ENCODE data around the gene DYNC1H1.

The DYNC1H1 gene

DNA sequence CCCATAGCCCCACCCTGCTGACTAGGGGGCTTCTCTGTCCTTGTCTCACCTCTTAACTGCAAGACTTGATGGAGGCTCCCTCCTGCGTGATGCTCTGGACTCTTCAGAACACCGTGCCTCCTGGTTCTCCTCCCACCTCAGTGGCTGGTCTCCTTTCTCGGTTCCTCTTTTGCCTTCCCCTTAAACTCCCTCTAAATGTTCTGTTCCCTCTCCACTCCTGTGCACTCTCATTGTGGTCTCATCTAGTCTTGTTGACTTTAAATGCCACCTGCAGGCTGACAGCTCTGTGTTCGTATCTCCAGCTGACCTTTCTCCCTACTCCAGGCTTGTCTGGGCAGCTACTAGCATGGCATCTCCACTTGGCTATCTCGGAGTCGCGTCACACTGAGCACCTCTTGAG lies 28.3 kb downstream of the DYNC1H1 start:
- DNase-seq (ENCODE audit: low read depth in 2 of 2), result no peak

DNA sequence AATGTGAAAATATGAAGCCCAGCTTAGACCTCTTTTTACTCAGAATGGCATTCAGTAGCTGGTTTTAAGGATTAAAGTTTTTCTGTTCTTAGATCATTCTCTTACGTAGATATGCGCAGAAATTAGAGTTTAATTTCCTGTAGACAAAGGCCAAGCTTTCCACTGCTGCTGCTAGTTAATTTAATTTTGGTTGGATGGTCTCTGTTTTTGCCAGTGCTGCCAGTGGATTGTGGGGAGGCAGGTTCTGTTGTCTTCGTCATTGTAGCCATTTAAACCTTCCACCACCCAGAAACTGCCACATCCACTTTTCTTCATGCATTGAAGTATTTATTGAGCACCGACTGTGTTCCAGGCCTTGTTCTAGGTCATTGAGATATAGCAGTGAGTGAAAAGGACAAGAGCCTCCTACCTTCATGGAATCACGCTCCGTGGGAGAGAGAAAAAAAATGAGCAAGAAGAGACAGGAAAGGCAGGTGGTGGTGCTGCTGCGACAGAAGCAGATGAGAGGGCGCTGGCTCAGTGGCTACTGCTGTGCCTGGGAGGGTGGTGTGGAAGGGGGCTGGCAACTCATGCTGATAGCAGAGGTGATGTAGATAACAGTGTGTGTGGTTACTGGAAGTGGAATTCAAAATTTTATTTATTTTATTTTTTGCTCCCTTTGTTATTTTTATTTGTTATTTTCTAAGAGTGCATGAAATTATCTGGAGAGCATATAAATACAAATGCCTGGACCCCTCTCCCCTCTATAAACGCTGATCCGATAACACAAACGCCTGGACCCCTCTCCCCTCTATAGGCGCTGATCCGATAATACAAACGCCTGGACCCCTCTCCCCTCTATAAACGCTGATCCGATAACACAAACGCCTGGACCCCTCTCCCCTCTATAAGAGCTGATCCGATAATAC lies 33.3 kb downstream of the DYNC1H1 start:
- DNase-seq (ENCODE audit: low read depth in 2 of 2), result no peak

DNA sequence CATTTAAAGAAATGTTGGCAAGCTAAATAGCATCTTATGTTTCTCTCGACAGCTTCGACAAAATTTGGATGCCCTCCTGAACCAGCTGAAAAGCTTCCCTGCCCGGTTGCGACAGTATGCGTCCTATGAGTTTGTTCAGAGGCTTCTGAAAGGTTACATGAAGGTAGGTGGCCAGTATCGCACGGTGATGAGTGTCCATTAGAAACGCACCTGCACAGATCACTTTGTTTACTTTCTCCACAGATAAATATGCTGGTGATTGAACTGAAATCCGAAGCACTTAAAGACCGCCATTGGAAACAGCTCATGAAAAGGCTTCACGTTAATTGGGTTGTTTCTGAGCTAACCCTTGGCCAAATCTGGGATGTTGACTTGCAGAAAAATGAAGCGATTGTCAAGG lies 36.5 kb downstream of the DYNC1H1 start:
- no peak for DNase-seq (ENCODE audit: low read depth in 2 of 2)

DNA sequence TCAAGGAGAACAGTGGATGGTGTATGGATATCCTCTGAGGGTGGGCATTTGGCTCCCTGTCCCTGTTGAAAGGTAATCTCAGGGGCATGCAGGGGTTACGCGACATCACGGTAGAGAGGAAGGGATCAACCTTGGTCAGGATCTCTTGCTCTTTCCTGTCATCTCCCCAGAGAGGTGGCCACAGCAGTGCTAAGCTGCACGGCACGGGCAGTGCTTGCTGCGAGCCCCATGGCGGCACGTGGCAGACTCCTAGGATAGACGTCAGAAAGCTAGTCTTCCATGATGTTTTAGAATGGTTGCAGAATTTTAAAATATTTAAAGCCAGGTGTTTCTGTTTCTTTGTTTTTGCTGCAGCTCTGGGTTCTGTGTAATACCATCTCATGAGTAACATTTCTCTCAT lies 41.0 kb downstream of the DYNC1H1 start:
- no peak for DNase-seq (ENCODE audit: low read depth in 2 of 2)

DNA sequence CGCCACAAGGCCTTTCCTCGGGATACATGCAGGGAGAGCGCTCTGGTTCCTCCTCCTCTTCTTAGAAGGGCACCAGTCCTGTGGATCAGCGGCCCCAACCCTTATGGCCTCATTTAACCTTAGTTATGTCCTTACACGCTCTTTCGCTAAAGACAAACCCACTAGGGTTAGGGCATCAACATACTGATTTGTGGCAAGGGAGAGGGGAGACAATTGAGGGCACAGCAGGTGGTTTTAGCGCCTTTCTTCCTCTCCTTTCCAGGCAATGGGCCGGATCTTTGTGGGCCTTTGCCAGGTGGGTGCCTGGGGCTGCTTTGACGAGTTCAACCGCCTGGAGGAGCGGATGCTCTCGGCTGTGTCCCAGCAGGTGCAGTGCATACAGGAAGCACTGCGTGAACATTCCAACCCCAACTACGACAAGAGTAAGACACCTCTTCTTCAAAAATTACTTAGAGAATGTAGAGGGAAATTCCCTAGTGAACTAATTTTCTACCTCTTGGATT lies 43.6 kb downstream of the DYNC1H1 start:
- DNase-seq (ENCODE audit: low read depth in 2 of 2), result no peak

DNA sequence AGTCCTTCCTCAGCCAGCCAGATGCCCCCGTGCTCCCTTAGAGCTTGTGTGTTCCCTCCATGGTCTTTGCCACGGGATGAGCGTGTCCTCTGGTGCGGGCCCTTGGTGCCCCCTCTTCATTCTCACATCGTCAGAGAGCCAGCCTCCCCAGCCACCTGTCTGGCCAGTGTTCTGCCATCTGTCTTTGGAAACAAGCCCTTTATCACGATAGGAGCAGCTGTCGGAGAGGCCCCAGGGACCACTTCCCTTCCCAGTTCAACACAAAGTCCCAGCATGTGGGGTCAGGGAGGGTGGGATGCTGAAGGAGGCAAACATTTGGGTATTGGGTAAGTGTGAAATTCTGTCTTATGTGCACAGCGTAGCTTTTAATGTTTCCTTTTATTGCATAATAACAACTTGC lies 44.5 kb downstream of the DYNC1H1 start:
- no peak for DNase-seq (ENCODE audit: low read depth in 2 of 2)

DNA sequence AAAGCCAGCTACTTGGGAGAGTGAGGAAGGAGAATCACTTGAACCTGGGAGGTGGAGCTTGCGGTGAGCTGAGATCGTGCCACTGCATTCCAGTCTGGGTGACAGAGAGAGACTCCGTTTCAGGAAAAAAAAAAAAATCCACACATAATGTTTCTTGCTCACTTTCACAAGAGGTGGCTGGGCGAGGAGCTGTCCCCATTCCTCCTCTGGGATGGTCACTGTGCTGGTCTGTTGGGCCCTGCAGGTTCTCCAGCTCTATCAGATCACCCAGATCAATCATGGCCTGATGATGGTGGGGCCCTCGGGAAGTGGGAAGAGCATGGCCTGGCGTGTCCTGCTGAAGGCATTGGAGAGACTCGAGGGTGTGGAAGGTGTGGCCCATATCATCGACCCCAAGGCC lies 47.3 kb downstream of the DYNC1H1 start:
- DNase-seq (ENCODE audit: low read depth in 2 of 2), result no peak

DNA sequence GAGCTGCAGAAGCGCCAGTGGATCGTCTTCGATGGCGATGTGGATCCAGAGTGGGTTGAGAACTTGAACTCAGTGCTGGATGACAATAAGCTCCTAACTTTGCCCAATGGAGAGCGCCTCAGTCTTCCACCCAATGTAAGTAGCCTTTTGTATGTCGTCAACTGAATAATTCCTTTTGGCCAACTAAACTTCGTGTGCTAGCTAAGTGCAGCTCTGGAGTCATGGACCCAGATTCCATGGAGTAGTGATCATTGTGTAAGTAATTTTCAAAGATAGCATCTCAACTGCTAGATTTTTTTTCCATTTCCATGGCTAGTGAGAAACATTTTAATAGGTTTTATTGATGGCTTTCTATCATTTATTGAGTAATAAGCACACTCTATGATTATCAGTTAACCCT lies 48.0 kb downstream of the DYNC1H1 start:
- DNase-seq (ENCODE audit: low read depth in 2 of 2), result no peak

DNA sequence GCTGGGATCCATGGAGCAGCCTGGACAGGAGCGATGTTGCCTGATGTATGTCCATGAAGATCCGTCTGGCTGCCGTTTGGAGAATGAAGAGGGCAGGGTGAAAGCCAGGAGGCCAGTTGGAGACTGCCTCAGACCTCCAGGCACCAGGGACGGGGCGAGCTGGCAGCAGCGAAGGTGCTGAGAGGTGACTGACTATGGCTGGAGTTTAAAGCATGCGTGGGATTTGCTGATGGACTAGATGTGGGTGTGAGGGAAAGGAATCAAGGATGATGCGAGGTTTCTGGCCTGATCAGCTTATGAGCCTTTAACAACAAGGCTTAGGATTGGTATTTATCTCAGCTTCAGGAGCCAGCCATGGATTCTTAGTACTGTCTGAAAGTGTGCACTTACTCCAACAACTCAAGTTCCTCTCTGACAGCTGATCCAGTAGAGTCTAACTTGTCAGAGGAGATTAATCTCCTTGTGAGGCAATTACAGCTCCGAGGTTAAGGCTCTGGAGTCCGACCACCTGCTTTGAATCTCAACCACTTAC lies 49.4 kb downstream of the DYNC1H1 start:
- no peak for DNase-seq (ENCODE audit: low read depth in 2 of 2)

DNA sequence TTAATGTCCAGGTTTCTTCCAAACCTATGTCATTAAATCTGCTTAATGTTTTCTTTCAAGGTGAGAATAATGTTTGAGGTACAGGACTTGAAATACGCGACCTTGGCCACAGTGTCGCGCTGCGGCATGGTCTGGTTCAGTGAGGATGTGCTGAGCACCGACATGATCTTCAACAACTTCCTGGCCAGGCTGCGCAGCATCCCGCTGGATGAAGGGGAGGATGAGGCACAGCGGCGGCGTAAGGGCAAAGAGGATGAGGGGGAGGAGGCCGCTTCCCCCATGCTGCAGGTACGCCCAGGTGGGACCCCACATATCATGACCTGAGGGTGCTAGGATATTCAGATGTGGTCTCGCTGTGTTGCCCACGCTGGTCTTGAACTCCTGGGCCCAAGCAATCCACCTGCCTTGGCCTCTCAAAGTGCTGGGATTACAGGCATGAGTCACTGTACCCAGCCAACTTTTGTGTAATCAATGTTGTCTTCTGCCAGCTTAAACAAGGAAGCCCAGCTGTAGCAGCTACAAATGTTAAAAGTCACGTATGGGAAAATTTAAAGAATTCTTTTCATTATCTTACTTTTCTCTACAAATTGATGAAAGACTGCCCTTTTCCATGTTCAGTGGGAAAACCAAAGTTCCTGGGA lies 50.8 kb downstream of the DYNC1H1 start:
- DNase-seq (ENCODE audit: low read depth in 2 of 2), result no peak

DNA sequence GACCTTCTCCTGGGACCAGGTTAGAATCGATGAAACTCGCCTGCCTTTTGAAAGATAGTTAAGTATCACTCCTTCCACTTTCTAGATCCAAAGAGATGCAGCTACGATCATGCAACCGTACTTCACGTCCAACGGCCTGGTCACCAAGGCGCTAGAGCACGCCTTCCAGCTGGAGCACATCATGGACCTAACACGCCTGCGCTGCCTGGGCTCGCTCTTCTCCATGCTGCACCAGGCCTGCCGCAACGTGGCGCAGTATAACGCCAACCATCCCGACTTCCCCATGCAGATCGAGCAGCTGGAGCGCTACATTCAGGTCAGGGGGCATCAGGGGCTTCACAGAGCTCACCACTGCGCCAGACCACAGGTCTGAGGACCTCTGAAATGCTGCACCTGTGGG lies 51.4 kb downstream of the DYNC1H1 start:
- no peak for DNase-seq (ENCODE audit: low read depth in 2 of 2)

DNA sequence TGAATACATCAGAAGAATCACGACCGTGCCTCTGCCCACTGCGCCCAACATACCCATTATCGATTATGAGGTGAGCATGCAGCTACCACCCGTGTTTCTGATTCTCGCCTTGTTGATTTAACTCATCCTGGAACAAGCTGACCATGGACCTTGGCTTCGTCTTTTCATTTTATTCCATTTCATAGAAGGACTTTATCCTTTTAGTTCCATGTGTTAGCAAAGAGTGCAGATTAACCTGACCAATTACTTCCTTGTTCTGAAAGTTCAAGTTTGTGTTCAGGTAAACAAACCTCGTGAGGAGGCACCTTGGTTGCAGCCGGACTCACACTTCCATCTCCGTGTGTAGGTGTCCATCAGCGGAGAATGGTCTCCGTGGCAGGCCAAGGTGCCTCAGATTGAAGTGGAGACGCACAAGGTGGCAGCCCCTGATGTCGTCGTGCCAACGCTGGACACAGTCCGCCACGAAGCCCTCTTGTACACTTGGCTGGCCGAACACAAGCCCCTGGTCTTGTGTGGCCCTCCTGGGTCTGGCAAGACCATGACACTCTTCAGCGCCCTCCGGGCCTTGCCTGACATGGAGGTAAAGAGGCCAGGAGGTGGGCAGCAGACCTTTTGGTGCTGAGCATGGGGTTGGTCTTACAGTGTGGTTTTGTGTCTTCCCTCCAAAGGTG lies 52.2 kb downstream of the DYNC1H1 start:
- DNase-seq (ENCODE audit: low read depth in 2 of 2), result no peak

DNA sequence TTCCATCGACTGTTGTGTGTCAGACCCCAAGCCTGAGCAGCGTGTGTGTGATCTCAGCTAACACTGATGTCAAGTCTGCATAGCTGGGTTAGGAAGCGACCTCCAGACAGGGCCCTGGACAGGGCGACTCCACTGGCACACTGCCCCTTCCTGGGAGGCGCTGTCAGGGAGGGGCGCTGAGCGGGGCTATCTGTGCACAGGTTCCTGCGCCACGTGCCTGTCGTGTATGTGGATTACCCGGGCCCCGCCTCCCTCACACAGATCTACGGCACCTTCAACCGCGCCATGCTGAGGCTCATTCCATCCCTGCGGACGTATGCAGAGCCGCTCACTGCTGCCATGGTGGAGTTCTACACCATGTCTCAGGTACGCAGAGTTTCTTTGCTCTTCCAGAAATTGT lies 53.9 kb downstream of the DYNC1H1 start:
- DNase-seq (ENCODE audit: low read depth in 2 of 2), result no peak

DNA sequence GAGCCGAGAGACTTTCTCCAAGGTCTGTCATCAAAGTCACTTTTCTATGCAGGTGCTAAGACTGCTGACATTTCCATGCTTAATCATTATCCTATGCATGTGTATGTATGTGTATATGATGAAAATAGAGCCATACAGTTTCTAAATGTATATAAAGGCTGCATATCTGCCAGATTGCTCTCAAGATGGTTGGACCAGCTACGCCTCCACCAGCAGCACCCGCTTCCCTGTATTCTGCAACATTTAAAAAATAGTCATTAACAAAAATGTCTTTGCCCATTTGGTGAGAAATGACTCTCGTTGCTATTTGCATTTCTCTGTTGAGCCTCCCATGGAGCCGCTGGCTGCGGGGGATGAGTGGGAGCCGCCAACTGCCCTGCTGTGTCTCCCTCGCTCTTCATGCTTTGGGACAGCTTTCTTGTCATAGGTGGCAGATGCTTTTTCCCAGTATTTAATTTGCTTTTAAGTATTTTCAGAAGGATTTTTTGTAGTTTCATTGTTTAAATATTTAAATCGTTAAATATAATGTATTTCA lies 54.7 kb downstream of the DYNC1H1 start:
- no peak for DNase-seq (ENCODE audit: low read depth in 2 of 2)

DNA sequence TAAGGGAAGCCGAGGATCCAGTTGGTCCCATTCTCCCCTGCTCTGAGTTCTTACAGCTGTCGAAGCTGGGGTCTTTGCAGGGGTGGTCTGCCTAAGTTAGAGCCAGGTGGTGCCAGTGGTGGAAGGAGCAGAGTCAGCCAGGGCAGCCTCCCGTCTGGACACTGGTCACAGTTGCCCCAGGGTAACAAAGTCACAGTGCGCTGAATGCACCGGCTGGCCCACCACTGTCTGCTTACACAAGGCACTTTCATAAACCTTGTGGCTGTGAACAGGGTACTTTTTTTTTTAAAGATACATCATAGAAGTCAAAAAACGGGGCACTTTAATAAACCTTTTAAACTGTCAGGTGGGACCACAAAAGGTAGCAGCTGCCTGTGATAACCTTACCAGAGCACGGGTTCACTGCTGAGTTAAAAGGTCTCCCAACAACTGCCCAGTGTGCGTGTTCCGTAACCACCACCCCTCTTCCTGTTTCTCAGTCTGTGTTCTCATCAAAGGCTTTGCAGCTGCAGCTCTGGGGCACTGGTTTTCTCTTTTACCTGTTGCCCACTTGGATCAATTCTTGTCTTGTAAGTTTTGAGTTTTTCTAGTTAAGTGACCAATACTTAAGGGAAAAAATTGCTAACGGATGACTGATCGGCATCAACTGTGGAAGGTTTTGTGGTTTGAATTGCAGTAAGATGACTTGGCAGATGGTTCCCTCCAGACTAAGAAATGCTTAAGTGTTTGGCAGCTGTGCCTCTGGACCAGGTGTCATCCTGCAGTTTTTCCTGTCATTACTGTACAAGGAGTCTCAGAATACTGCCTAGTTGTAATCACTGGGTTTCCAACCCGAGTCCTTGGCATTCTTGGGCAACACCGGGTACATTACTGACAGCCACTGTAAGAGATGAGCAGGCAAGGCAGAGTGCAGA lies 55.9 kb downstream of the DYNC1H1 start:
- no peak for DNase-seq (ENCODE audit: low read depth in 2 of 2)

DNA sequence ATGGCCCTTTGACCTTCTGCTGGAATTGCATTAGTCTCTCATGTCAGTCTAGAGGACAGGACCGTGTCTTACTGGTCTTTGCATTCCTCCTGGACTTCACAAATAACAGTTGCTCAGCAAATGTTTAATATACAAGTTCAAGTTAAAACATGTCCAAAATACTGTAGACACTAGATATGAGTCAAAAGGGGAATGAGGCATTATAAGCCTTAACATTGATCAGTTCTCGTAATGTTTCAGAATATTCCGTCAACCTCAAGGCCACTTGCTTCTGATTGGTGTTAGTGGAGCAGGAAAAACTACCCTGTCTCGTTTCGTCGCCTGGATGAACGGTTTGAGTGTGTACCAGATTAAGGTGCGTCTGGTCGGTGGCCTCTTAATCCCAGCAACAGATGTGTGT lies 62.6 kb downstream of the DYNC1H1 start:
- no peak for DNase-seq (ENCODE audit: low read depth in 2 of 2)

DNA sequence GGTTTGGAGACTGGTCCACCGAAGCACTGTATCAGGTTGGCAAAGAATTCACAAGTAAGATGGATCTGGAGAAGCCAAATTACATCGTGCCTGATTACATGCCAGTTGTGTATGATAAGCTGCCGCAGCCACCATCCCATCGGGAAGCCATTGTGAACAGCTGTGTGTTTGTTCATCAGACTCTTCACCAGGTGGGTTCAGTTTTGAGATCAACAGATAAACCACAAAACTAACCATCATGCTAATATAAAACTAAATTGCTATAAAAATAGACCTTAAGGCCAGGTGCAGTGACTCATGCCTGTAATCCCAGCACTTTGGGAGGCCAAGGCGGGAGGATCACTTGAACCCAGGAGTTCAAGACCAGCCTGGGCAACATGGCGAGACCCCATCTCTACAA lies 63.6 kb downstream of the DYNC1H1 start:
- no peak for DNase-seq (ENCODE audit: low read depth in 2 of 2)

DNA sequence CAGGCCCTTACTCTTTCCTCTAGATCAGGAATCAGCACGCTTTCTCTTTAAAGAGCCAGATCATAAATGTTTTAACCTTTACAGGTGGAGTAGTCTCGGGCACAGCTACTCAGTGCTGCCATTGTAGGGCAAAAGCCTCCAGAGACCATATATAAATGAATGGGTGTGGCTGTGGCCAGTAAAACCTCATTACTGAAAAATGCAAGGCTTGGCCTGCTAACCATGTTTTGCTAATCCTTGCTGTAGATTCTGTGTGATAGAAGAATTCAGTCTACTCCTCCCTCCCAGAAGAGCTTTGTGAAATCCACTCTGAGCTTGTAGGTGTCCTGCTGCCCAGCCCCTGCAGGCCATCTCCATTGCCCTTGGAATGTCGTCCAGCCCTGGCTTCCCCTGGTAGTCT lies 64.4 kb downstream of the DYNC1H1 start:
- no peak for DNase-seq (ENCODE audit: low read depth in 2 of 2)

DNA sequence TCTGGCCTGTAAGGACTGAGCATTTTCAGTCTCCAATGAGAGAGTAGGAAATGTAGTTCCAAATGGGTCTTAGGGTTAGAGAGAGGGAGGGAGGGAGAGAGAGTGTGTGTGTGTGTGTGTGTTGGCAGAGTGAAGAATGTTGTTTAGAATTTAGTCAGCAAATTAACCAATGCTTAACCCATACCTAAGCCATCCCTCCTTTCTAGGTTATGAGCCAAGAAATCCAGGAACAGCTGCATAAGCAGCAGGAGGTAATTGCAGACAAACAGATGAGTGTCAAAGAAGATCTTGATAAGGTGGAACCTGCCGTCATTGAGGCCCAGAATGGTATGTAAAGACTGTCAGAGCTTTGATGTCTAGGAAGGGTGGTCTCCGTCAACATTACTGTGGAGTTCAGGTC lies 65.6 kb downstream of the DYNC1H1 start:
- no peak for DNase-seq (ENCODE audit: low read depth in 2 of 2)

DNA sequence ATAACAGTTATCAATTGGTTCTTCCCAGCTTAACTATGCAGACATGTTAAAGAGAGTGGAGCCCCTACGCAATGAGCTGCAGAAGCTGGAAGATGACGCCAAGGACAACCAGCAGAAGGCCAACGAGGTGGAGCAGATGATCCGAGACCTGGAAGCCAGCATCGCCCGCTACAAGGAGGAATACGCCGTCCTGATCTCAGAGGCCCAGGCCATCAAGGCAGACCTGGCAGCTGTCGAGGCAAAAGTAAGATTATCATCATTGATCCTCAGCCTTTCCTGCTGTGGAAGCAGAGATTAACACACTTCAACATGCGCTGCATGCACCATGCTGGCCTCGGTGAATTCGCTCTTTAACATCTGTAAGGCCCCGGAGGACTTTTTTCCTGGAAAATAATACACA lies 68.9 kb downstream of the DYNC1H1 start:
- DNase-seq (ENCODE audit: low read depth in 2 of 2), result no peak

DNA sequence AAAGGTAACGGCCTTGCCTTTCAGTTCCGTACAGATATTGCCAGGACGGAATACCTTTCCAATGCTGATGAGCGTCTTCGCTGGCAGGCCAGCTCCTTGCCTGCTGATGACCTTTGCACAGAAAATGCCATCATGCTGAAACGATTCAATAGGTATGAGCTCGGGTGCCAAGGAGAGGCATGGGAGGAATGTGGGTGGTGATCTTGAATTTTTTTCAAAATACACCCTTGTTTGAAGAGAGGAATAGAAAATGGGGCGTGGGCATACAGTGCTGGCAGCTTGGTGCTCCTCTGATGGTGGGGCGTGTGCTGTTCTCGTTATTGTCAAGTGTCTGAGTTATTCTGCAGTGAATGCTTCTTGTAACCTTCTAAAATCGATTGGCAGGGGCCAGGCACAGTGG lies 69.9 kb downstream of the DYNC1H1 start:
- DNase-seq (ENCODE audit: low read depth in 2 of 2), result no peak
